Activated CD8-positive, alpha-beta memory T cell treated with anti-CD3 and anti-CD28 coated beads for 24 hours (primary cell): ENCODE data around the gene FRAS1.
"Not testable (repeated sequence)": the region's sequence is repeated elsewhere in the genome, so short reads cannot be mapped to it uniquely, and the experiment has no call there.

Experiments
- DNase-seq: peaks from one replicate; pipeline ENCODE4 v3.0.0-alpha.2; 2020

The FRAS1 gene

DNA sequence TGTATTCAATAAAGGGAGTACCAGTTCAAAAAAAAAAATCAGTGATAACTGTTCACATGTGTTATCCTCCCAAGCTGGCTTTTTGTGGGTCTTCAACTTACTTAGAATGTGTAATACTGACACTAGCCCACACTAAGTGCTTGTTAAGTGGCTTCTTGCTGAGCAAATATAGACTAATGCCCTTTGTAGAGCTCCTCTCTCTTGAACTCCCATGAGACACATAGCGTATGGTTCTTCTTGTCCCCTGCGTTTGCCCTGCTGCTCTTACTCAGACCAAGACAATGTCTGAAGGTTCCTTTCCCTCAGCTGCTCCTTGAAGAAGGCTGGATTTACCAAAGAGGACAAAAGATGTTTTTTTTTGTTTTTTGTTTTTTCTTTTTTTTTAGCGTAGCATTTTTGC lies 110.9 kb downstream of the FRAS1 start:
- DNase-seq, result no peak

DNA sequence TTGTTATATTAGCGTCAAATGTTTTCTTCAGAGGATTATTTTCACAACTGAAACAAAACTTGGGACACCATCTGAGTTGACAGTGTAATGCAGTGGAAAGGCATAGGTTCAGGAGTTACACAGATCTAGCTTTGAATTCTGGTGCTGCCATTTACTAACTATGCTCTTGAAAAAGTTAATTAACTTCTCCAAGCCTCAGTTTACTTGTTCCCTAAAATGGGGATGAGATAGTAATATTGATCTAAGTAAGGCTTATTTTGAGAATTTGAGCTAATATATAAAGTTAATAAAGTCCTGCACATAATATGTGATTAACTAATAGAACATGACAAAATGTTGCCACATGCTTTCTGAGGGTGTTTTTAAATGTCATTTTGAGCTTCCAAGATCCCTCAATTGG lies 112.6 kb downstream of the FRAS1 start:
- DNase-seq, result no peak

GRCh38 chr4:78171482-78171881 lies 114.4 kb downstream of the FRAS1 start:
- no peak for DNase-seq

DNA sequence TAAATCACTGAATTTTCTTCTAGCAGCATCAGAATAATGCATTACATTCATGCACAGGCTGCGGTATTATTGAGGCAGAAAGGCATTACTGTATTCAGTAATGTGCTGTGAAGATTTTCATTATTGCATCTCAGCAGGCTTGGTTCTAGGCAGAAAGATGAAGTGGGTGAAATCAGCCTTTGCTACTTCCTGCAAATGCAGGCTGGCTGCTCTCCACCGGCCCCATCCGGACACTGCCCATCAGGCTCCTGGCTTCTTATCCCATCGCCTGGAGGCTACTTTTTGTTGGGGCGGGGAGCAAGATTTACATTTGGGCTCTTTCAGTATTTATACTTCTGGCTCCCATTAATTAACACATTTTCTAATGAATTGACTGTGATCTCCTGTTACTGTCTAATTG lies 117.8 kb downstream of the FRAS1 start:
- DNase-seq, result no peak

GRCh38 chr4:78179196-78179595 lies 122.1 kb downstream of the FRAS1 start:
- no peak for DNase-seq

DNA sequence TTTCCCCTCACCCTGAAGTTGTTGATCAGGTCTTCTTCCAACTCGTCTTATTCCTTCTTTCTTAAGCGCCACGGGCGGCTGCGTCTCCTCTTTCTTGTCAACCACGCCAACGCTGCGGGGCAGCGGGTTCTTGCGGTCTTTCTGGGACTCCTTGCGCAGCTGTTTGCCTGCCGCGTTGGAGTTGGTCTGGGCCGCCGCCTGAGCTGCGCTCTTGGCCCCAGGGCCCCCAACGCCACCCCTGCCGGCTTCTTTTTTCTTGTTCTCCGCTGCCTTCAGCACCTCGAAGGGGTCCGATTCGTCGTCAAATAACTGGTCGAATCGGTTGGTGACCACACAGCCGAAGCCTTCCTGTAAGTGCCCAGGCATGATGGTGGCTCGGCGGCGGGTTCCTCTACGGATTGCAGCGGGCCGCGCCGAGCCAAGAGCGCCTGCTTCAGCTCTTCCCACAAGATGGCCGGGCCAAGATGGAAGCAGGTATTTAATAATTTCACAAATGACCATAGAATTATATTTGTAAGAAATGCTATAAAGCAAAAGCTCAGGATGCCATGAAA lies 124.6 kb downstream of the FRAS1 start:
- DNase-seq, result not testable (repeated sequence)

DNA sequence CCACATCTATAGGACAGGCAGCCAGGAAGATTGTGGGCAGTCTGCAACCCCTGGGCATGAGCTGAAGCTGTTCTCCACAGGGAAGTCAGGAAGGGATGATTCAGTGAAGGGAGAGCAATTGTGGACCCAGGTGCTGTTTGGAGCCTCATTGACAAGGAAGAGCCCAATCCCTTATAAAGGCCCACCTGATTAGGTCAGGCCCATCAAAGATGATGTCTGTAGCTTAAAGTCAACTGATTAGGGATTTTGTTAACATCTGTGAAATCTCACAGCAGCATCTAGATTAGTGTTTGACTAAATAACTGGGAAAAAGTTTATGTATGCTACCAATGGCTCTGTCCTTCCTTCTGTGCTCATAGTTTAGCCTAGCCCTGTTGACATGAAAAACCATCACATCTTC lies 127.5 kb downstream of the FRAS1 start:
- DNase-seq, result no peak

GRCh38 chr4:78185117-78185516 lies 128.0 kb downstream of the FRAS1 start:
- no peak for DNase-seq

- DNase-seq, result no peak
Observed at GRCh38 chr4:78186597-78187543, 129.7 kb downstream of the FRAS1 start.

DNA sequence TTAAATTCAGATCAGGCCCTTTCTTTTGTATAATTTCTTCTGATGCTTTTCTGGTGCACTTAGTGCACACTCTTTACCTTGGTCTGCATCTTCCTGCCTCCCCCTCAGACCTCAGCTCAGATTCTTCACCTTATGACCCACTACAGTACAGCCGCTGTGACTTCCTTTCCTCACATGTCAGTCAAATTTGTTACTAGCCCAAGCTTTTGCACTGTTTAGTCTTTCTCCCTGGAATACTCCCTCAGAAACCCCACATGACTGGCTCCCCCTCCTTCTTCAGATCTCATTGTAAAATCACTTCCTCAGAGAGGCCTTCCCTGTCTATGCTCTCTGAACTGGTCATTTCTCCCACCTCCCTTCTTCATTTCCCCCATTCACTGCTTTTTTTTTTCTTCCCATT lies 132.9 kb downstream of the FRAS1 start:
- DNase-seq, result no peak

DNA sequence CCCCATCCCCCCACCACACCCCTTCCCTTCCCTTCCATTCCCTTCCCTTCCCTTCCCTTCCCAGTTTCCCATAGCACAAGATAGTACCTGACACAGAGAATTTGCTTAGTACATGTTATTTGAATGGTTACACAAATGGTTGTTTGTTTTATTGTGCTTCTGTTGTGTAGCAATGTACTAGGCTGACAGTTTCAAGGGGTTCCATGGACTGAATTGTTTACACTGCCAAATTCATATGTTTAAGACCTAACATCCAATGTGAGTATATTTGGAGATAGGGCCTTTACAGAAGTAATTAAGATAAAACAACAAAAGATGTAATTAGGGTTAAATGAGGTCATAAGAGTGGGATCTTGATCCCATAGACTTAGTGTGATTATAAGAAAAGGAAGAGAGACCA lies 133.5 kb downstream of the FRAS1 start:
- no peak for DNase-seq

GRCh38 chr4:78197947-78198346 lies 140.8 kb downstream of the FRAS1 start:
- DNase-seq, result no peak

DNA sequence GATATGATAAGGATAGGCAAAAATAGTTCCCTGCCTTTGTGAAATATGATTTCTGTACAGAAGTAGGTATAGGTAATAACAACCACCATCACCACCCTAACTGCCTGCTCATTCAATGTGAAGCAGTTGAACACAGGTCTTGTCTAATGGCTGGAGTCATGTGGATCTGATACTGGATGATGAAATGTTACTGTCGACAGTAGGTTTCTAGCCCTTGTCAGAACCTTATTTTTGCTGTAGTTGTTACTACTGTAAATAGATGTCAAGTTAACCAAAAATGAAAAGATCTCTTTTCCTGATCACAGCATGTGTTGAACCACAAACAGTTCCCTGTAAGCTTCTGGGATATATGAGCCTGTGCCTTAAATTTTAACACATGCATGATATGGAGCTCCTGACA lies 142.9 kb downstream of the FRAS1 start:
- no peak for DNase-seq

GRCh38 chr4:78200949-78201348 lies 143.8 kb downstream of the FRAS1 start:
- DNase-seq, result no peak

GRCh38 chr4:78204176-78204575 lies 147.1 kb downstream of the FRAS1 start:
- DNase-seq, result no peak

GRCh38 chr4:78205591-78205990 lies 148.5 kb downstream of the FRAS1 start:
- DNase-seq, result no peak

DNA sequence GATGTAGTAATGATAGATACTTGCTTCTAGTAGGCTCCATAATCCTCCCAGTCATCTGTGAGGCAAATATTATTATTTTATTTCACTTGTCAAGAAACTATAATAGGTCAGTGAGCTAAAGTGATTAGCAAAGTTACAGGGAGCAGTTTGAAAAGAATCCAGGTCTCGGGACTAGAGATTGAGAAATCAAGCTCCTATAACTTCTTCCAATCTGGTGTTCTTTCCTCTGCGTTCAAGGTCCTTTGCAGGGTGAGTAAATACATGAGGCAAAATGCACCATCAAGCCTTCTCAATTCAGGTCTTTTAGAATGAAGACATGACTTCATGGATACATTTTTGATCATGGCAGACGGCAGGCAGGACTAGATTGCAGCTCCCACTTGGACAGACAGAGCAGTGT lies 150.4 kb downstream of the FRAS1 start:
- DNase-seq, result no peak

DNA sequence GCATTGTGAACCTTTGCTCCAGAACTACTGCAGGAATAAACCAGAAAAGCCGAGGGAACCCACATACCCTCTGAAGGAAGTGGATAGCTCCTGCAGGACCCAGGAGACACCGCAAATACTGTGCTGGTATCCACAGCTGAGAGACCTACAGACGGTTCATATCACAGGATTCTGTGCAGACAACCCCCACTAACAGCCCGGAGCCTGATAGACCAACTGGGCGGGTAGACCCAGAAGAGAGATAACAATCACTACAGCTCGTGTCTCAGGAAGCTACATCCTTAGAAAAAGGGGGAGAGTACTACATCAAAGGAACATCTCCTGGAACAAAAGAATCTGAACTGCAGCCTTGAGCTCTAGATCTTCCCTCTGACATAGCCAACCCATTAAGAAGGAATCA lies 150.8 kb downstream of the FRAS1 start:
- no peak for DNase-seq

- not testable (repeated sequence) for DNase-seq
Observed at GRCh38 chr4:78208896-78209295, 151.8 kb downstream of the FRAS1 start.

DNA sequence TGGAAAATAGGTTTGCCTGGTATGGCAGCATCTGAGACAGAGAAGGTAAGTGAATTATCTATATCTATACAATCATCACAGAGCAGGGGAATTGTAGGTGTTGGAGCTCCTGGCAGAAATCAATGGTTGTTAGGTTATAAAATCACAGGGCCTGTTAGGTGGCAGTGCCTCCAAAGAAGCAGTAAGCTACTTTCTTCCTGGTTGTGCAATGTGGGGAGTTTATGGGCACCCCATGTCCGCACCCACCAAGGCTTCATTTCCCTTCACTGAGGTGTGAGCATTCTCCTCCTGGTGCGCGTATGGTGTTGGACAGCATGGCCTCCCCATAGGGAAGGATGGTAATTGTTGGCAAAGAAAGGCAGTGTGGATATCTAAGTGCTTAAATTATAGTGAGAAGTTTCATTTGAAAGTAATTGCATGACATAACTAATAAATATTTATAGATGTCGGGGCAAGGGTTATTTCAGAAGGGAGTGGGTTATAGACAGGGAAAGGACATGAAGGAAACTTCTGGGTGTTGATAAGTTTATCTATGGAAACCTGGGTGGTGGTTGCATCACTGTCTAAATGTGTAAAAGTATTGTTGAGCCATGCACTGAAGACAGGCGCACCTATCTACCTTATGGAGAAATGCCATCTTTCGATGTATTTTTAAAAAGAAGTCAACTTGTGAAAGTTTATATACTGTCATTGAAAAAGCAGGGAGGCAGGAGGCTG lies 153.7 kb downstream of the FRAS1 start:
- no peak for DNase-seq

GRCh38 chr4:78213218-78213617 lies 156.1 kb downstream of the FRAS1 start:
- no peak for DNase-seq

GRCh38 chr4:78214078-78214477 lies 157.0 kb downstream of the FRAS1 start:
- no peak for DNase-seq

DNA sequence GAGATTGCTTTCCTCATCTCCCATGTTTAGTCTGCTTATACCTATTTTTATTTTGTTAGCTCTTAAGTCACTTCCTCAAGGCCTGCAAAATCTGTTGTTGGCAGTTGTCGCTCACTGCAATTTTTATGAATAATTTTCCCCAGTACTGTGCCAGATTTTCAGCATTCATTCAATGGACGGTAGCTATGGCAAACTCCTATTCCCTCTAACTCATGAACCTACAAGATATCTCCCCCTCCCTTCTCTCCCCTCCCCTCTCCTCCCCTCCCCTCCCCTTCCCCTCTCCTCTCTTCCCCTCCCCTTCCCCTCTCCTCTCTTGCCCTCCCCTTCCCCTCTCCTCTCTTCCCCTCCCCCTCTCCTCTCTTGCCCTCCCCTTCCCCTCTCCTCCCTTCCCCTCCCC lies 160.4 kb downstream of the FRAS1 start:
- DNase-seq, result no peak

- DNase-seq, result no peak
Observed at GRCh38 chr4:78218260-78218659, 161.1 kb downstream of the FRAS1 start.
